Calu3 (cell line): ENCODE results near the gene DTX1. TPM values are rescaled to one million over a fixed set of nuclear protein-coding genes. Genes with fewer than 3 reads are reported as not detected.

Experiments
- BruUV-seq: library from RNA; stranded (reverse); fragments of 400-500 nt; replicated peaks from 2 replicates; lab custom pipeline; 2021; lab: Mats Ljungman, UMichigan
- CTCF ChIA-PET: fragments of 300-600 bp; sonication (Branson Sonifier 250); formaldehyde crosslinking; loops from one replicate; lab custom pipeline; 2022; ENCODE audit warnings: antibody characterized with exemption; lab: Charles Lee
- DNase-seq: peaks from one replicate; pipeline ENCODE4 v3.0.0; 2022
- H3K27ac Mint-ChIP-seq: one replicate; pipeline ENCODE4 v1.8.0; 2022; ENCODE audit warnings: mixed read lengths; ENCODE audit not compliant: unreplicated experiment
- H3K27me3 Mint-ChIP-seq: one replicate; pipeline ENCODE4 v1.8.0; 2022; ENCODE audit warnings: mixed read lengths; ENCODE audit not compliant: unreplicated experiment
- H3K36me3 Mint-ChIP-seq: one replicate; pipeline ENCODE4 v1.8.0; 2022; ENCODE audit warnings: mild to moderate bottlenecking, moderate library complexity, mixed read lengths; ENCODE audit not compliant: insufficient read depth, unreplicated experiment
- H3K4me1 Mint-ChIP-seq: one replicate; pipeline ENCODE4 v1.8.0; 2022; ENCODE audit warnings: mild to moderate bottlenecking, low read depth, mixed read lengths; ENCODE audit not compliant: unreplicated experiment
- H3K4me3 Mint-ChIP-seq: one replicate; pipeline ENCODE4 v1.8.0; 2022; ENCODE audit warnings: mild to moderate bottlenecking, low read depth, moderate library complexity, mixed read lengths; ENCODE audit not compliant: unreplicated experiment
- H3K9me3 Mint-ChIP-seq: one replicate; pipeline ENCODE4 v1.8.0; 2022; ENCODE audit warnings: low read depth, mixed read lengths; ENCODE audit not compliant: unreplicated experiment
- CTCF ChIP-seq: fragments of 200-600 bp; IDR thresholded peaks from one replicate; pipeline ENCODE4 v1.8.0; 2022; ENCODE audit warnings: antibody characterized with exemption; ENCODE audit not compliant: unreplicated experiment
- intact Hi-C: fragments of 100-400 bp; cut with micrococcal nuclease; formaldehyde crosslinking; loops from one replicate; pipeline ENCODE4 v1.10.0; 2022; ENCODE audit not compliant: unreplicated experiment
- total RNA-seq: library from RNA; stranded (reverse); gene quantifications from 2 replicates; pipeline ENCODE4 v1.2.3, GENCODE V29; 2022

Gene DTX1
- total RNA-seq, 1 experiment from 2014 or later = not detected

GRCh38 chr12:113058553-113058952 lies 2.0 kb downstream of the DTX1 start:
- H3K4me3 Mint-ChIP-seq = no peak overlapping the region
- intact Hi-C loops = no loop called here
- no peaks in the 10 kb centered on the region for H3K9me3 Mint-ChIP-seq
- H3K4me1 Mint-ChIP-seq = no peaks in the 10 kb centered on the region
- DNase-seq = no peak
- no peaks in the 10 kb centered on the region for H3K36me3 Mint-ChIP-seq
- peaks cover 29% of the 10 kb centered on the region for H3K27me3 Mint-ChIP-seq
- CTCF ChIA-PET = no interaction called here
- BruUV-seq = no TSS peak
- no peak for TF ChIP-seq CTCF
- no peak overlapping the region for H3K27ac Mint-ChIP-seq

- no peak overlapping the region for H3K27ac Mint-ChIP-seq
- H3K4me3 Mint-ChIP-seq = no peak overlapping the region
- no TSS peak for BruUV-seq
- no peaks in the 10 kb centered on the region for H3K4me1 Mint-ChIP-seq
- TF ChIP-seq CTCF = no peak
- CTCF ChIA-PET = no interaction called here
- H3K9me3 Mint-ChIP-seq = no peaks in the 10 kb centered on the region
- H3K36me3 Mint-ChIP-seq = no peaks in the 10 kb centered on the region
- H3K27me3 Mint-ChIP-seq = peaks cover 23% of the 10 kb centered on the region
- DNase-seq = no peak
- intact Hi-C loops = no loop called here
Measured at GRCh38 chr12:113059071-113059595, 2.6 kb downstream of the DTX1 start.

GRCh38 chr12:113060336-113060960 lies 3.9 kb downstream of the DTX1 start:
- intact Hi-C loops = no loop called here
- DNase-seq = no peak
- Mint-ChIP-seq H3K9me3 (no peaks in the 10 kb centered on the region), H3K4me3 (no peak overlapping the region), H3K4me1 (no peaks in the 10 kb centered on the region), H3K27ac (no peak overlapping the region), H3K36me3 (peaks cover 5% of the 10 kb centered on the region), H3K27me3 (peaks cover 10% of the 10 kb centered on the region)
- TF ChIP-seq CTCF = no peak
- BruUV-seq = no TSS peak
- CTCF ChIA-PET = no interaction called here

- H3K27me3 Mint-ChIP-seq = peaks cover 2% of the 10 kb centered on the region
- peaks cover 5% of the 10 kb centered on the region for H3K36me3 Mint-ChIP-seq
- intact Hi-C loops = no loop called here
- H3K4me1 Mint-ChIP-seq = no peaks in the 10 kb centered on the region
- H3K4me3 Mint-ChIP-seq = no peak overlapping the region
- TF ChIP-seq CTCF = no peak
- DNase-seq = no peak
- BruUV-seq = no TSS peak
- CTCF ChIA-PET = no interaction called here
- H3K9me3 Mint-ChIP-seq = no peaks in the 10 kb centered on the region
- H3K27ac Mint-ChIP-seq = no peak overlapping the region
Measured at GRCh38 chr12:113061061-113061694, 4.6 kb downstream of the DTX1 start.
